K562 (cell line): ENCODE measurements around the gene TSPYL4. TPM values are rescaled to one million over a fixed set of nuclear protein-coding genes. Genes with fewer than 3 reads are reported as not detected.

ENCODE experiments used
- ATAC-seq: fragments of 200-7000 bp; cut with Tn5 transposase; 3 replicates; pipeline ENCODE4 v1.9.1; 2020; ENCODE audit warnings: moderate library complexity
- BruUV-seq: library from RNA; stranded (reverse); fragments of 400-500 nt; replicated peaks from 2 replicates; lab custom pipeline; 2021; lab: Mats Ljungman, UMichigan
- CTCF ChIA-PET: fragments of 300-600 bp; formaldehyde crosslinking; extraction: SDS; loops from one replicate; lab custom pipeline; 2021; ENCODE audit warnings: low intra/inter-chr PET ratio; lab: Yijun Ruan, JAX
- POLR2A ChIA-PET: fragments of 300-600, 350-650 bp; sonication (Branson Sonifier 250); formaldehyde crosslinking; extraction: SDS; loops from one replicate; lab custom pipeline; 2021; ENCODE audit warnings: antibody characterized with exemption, inconsistent platforms; lab: Yijun Ruan, JAX
- DNase-seq, 4 experiments: peaks; one replicate each; pipeline versions ENCODE4 v3.0.0 to v3.0.0-alpha.2; 2011 to 2018; ENCODE audit warnings: low spot score in 3 of 4, mixed read lengths in 3 of 4; ENCODE audit errors: extremely low read depth in 1 of 4
- FAIRE-seq: peaks from 2 replicates; lab custom pipeline; 2011; peaks lifted over from hg19 to GRCh38; lab: Jason Lieb, UNC
- H2AFZ ChIP-seq: 2 replicates; pipeline ENCODE4 v1.6.0; 2011; ENCODE audit warnings: low read depth, low read length, control low read depth, inconsistent platforms
- H3K27ac ChIP-seq: fragments of 200-600 bp; 3 replicates; pipeline ENCODE4 v1.8.0; 2011; ENCODE audit warnings: low read depth, mild to moderate bottlenecking, control low read depth, inconsistent platforms, low read length, moderate library complexity, mixed read lengths; ENCODE audit errors: extremely low read depth
- H3K27me3 ChIP-seq, 2 experiments: fragments of 300-600 bp in 1 of 2; 2 replicates in 1 of 2; 3 replicates in 1 of 2; pipeline versions ENCODE4 v1.6.0 to v1.8.0; 2011; ENCODE audit warnings: inconsistent platforms in 2 of 2, low read length in 2 of 2, mild to moderate bottlenecking in 1 of 2, mixed read lengths in 1 of 2, moderate library complexity in 1 of 2; ENCODE audit not compliant: control insufficient read depth in 2 of 2, insufficient read depth in 2 of 2
- H3K36me3 ChIP-seq: fragments of 300-600 bp; 3 replicates; pipeline ENCODE4 v1.8.0; 2011; ENCODE audit warnings: mild to moderate bottlenecking, low read length, inconsistent platforms; ENCODE audit not compliant: control insufficient read depth, insufficient read depth
- H3K4me1 ChIP-seq, 2 experiments: fragments of 200-600 bp in 1 of 2; replicated peaks in 1 of 2; 2 replicates in 1 of 2; 3 replicates in 1 of 2; pipeline versions ENCODE4 v1.5.1 to v1.8.0; 2011; ENCODE audit warnings: inconsistent platforms in 2 of 2, low read length in 2 of 2, mild to moderate bottlenecking in 1 of 2, mixed read lengths in 1 of 2, moderate library complexity in 1 of 2; ENCODE audit not compliant: control insufficient read depth in 2 of 2, insufficient read depth in 2 of 2
- H3K4me2 ChIP-seq: 2 replicates; pipeline ENCODE4 v1.6.1; 2011; ENCODE audit warnings: low read length, control low read depth, inconsistent platforms, mixed read lengths; ENCODE audit not compliant: insufficient read depth
- H3K4me3 ChIP-seq: fragments of 200-600 bp; sonication (generic), shearing (Covaris generic); 2 replicates; pipeline ENCODE4 v1.5.1; 2016; ENCODE audit warnings: control low read depth, inconsistent platforms
- H3K79me2 ChIP-seq: fragments of 200-600 bp; 3 replicates; pipeline ENCODE4 v1.8.0; 2011; ENCODE audit warnings: low read length, inconsistent platforms; ENCODE audit not compliant: control insufficient read depth, insufficient read depth
- H3K9ac ChIP-seq, 2 experiments: 2 replicates each; pipeline versions ENCODE4 v1.6.0 to v1.6.1; 2011; ENCODE audit warnings: low read depth in 2 of 2, low read length in 2 of 2, control low read depth in 1 of 2, inconsistent platforms in 1 of 2, mild to moderate bottlenecking in 1 of 2, mixed read lengths in 1 of 2; ENCODE audit not compliant: insufficient read depth in 1 of 2
- H3K9me1 ChIP-seq: one replicate; pipeline ENCODE4 v1.6.0; 2011; ENCODE audit warnings: inconsistent platforms, mild to moderate bottlenecking, low read length, moderate library complexity; ENCODE audit not compliant: control insufficient read depth, insufficient read depth
- H3K9me3 ChIP-seq: replicated peaks from 2 replicates; pipeline ENCODE4 v1.5.1; 2011; ENCODE audit warnings: low read depth, low read length, inconsistent platforms; ENCODE audit not compliant: control insufficient read depth, insufficient read depth
- H4K20me1 ChIP-seq: replicated peaks from 2 replicates; pipeline ENCODE4 v1.6.1; 2011; ENCODE audit warnings: low read length, inconsistent platforms, mixed read lengths; ENCODE audit not compliant: control insufficient read depth, insufficient read depth
- ARNT ChIP-seq, 2 experiments: fragments of 450-650 bp; IDR thresholded peaks; 2 replicates each; pipeline ENCODE4 v1.6.1; 2016; ENCODE audit warnings: mild to moderate bottlenecking in 1 of 2
- CREBBP ChIP-seq: IDR thresholded peaks from one replicate; pipeline ENCODE4 v1.6.1; 2012; ENCODE audit warnings: low read depth, mild to moderate bottlenecking, control low read depth, inconsistent platforms, low read length
- EGR1 ChIP-seq: fragments of 450-650 bp; conservative IDR thresholded peaks from 2 replicates; pipeline ENCODE4 v1.6.1; 2017; ENCODE audit warnings: mild to moderate bottlenecking
- GABPB1 ChIP-seq: sonication (generic); formaldehyde crosslinking; IDR thresholded peaks from 2 replicates; pipeline ENCODE4 v1.8.0; 2022; ENCODE audit warnings: mild to moderate bottlenecking, missing genetic modification reagents
- KDM2B ChIP-seq: fragments of 250-450 bp; sonication (Bioruptor Pico); IDR thresholded peaks from 2 replicates; pipeline ENCODE4 v1.8.0; 2021; ENCODE audit warnings: mild to moderate bottlenecking, moderate library complexity
- MTA1 ChIP-seq: fragments of 450-650 bp; IDR thresholded peaks from 2 replicates; pipeline ENCODE4 v1.6.1; 2017; ENCODE audit warnings: borderline replicate concordance
- PTRF ChIP-seq: fragments of 450-650 bp; IDR thresholded peaks from 2 replicates; pipeline ENCODE4 v1.6.1; 2016; ENCODE audit warnings: mild to moderate bottlenecking, missing genetic modification characterization, missing compliant biosample characterization
- PTTG1 ChIP-seq: fragments of 450-650 bp; IDR thresholded peaks from 2 replicates; pipeline ENCODE4 v1.6.1; 2016; ENCODE audit warnings: low read depth, mild to moderate bottlenecking, missing genetic modification characterization, missing compliant biosample characterization
- RB1 ChIP-seq: fragments of 450-650 bp; IDR thresholded peaks from 2 replicates; pipeline ENCODE4 v1.6.1; 2017; ENCODE audit warnings: low read depth, mild to moderate bottlenecking
- RBM34 ChIP-seq: fragments of 200-400 bp; formaldehyde crosslinking; IDR thresholded peaks from 2 replicates; pipeline ENCODE4 v1.6.1; 2018; ENCODE audit warnings: low read length, borderline replicate concordance; ENCODE audit not compliant: insufficient read depth
- SIN3B ChIP-seq: fragments of 450-650 bp; IDR thresholded peaks from 2 replicates; pipeline ENCODE4 v1.6.1; 2017; ENCODE audit warnings: low read depth, mild to moderate bottlenecking, moderate library complexity
- SMAD3 ChIP-seq: fragments of 450-650 bp; formaldehyde crosslinking; conservative IDR thresholded peaks from 2 replicates; pipeline ENCODE4 v1.4.0; 2020; ENCODE audit warnings: mild to moderate bottlenecking
- SNIP1 ChIP-seq: fragments of 450-650 bp; IDR thresholded peaks from 2 replicates; pipeline ENCODE4 v1.7.1; 2017; ENCODE audit warnings: low read depth, mild to moderate bottlenecking
- SRF ChIP-seq, 2 experiments: fragments of 250-450, 450-650 bp in 1 of 2; sonication (Bioruptor Pico) in 1 of 2; sonication (generic) in 1 of 2; formaldehyde crosslinking; IDR thresholded peaks; 2 replicates each; pipeline versions ENCODE4 v1.5.0 to v1.5.1; 2020 to 2022; ENCODE audit warnings: mild to moderate bottlenecking in 1 of 2, missing genetic modification reagents in 1 of 2
- STAT5A ChIP-seq: IDR thresholded peaks from 2 replicates; pipeline ENCODE4 v1.6.1; 2012; ENCODE audit warnings: low read length, inconsistent platforms, borderline replicate concordance
- TAF7 ChIP-seq: fragments of 450-650 bp; IDR thresholded peaks from 2 replicates; pipeline ENCODE4 v1.6.1; 2016; ENCODE audit warnings: missing genetic modification characterization, missing compliant biosample characterization
- ZFP1 ChIP-seq: fragments of 450-650 bp; formaldehyde crosslinking; IDR thresholded peaks from 2 replicates; pipeline ENCODE4 v1.4.0; 2020; ENCODE audit warnings: mild to moderate bottlenecking, mixed read lengths
- ZNF324 ChIP-seq: fragments of 250-450 bp; sonication (Bioruptor Pico); IDR thresholded peaks from 2 replicates; pipeline ENCODE4 v1.4.0; 2020; ENCODE audit warnings: mild to moderate bottlenecking
- ZSCAN32 ChIP-seq: fragments of 450-650 bp; formaldehyde crosslinking; IDR thresholded peaks from 2 replicates; pipeline ENCODE4 v1.4.0; 2020; ENCODE audit warnings: mild to moderate bottlenecking, moderate library complexity
- WGBS: fragments of 100-300 bp; shearing (Covaris generic); methylation state at CpG from one replicate; pipeline ENCODE4 v1.1.6; 2016; ENCODE audit warnings: low coverage, mixed read lengths; ENCODE audit not compliant: insufficient coverage; ENCODE audit errors: missing lambda C conversion rate; 5-methylcytosine and 5-hydroxymethylcytosine counted together
- in situ Hi-C: fragments of 300-500 bp; cut with MboI; formaldehyde crosslinking; loops from 4 replicates; pipeline ENCODE4 v1.15.0; 2018; ENCODE audit warnings: inconsistent platforms, mixed read lengths
- intact Hi-C: fragments of 100-400 bp; cut with micrococcal nuclease; formaldehyde crosslinking; loops from 2 replicates; pipeline ENCODE4 v1.14.2; 2022
- polyA plus RNA-seq, 8 experiments: library from polyadenylated mRNA; depleted of rRNA in 4 of 8; stranded (reverse) in 5 of 8; unstranded in 3 of 8; fragments of >200 nt; fragmentation: Nextera tagmentation in 2 of 8; fragmentation: Illumina TruSeq in 1 of 8; extraction: Ambion mirVana in 2 of 8; extraction: Trizol in 1 of 8; gene quantifications; 2 replicates each; pipeline versions ENCODE4 v1.2.1 to v1.2.3, GENCODE V29; 2011 to 2014; ENCODE audit warnings: inconsistent platforms in 1 of 8, missing spikeins in 1 of 8
- total RNA-seq, 7 experiments: library from RNA; depleted of rRNA in 6 of 7; stranded (reverse); fragments of >200 nt in 6 of 7; fragmentation: Illumina TruSeq in 2 of 7; extraction: Trizol in 2 of 7; gene quantifications; 2 replicates each; pipeline versions ENCODE4 v1.2.1 to v1.2.3, GENCODE V29; 2011 to 2021; ENCODE audit warnings: low replicate concordance in 1 of 7
- TF ChIP-seq, protein P1 (sequence below): sonication (generic); formaldehyde crosslinking; IDR thresholded peaks from 2 replicates; pipeline ENCODE4 v1.4.0; 2020; ENCODE audit warnings: mild to moderate bottlenecking, missing genetic modification reagents
- TF ChIP-seq, protein P2 (sequence below): fragments of 450-650 bp; formaldehyde crosslinking; IDR thresholded peaks from 2 replicates; pipeline ENCODE4 v1.4.0; 2022; ENCODE audit warnings: missing genetic modification characterization
- TF ChIP-seq, protein P3 (sequence below), 2 experiments: fragments of 450-650 bp in 1 of 2; sonication (generic) in 1 of 2; formaldehyde crosslinking; conservative IDR thresholded peaks; 2 replicates each; pipeline versions ENCODE4 v1.4.0 to v1.8.1; 2020 to 2022; ENCODE audit warnings: mild to moderate bottlenecking in 1 of 2, missing genetic modification reagents in 1 of 2

The TSPYL4 gene
- total and polyA plus RNA-seq, 9 of the 15 experiments (the other 6 are each of a cell fraction or from before 2014, with no cell fraction given) = 0.69 to 18.0 (median 9.1) TPM

DNA sequence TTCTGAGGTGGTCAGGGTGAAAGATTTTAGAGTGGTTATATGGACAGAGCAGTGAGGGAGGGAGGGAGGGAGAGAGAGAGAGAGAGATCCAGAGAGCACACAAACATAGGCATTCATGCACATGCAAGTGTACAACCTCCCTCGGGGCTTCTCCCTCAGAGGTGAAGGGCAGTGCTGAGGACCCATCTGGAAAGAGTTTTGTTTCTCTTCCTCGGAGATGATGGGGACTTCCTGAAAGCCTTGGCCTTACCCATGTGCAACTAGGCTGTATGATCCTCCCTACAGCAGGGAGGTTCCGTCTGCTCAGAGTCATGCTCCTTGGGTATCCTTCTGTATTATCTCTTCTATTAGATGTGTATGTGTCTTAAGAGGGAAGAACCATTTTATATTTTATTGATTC is 47.2 kb upstream of the TSPYL4 start (continued):
- TF ChIP-seq, protein P1, sequence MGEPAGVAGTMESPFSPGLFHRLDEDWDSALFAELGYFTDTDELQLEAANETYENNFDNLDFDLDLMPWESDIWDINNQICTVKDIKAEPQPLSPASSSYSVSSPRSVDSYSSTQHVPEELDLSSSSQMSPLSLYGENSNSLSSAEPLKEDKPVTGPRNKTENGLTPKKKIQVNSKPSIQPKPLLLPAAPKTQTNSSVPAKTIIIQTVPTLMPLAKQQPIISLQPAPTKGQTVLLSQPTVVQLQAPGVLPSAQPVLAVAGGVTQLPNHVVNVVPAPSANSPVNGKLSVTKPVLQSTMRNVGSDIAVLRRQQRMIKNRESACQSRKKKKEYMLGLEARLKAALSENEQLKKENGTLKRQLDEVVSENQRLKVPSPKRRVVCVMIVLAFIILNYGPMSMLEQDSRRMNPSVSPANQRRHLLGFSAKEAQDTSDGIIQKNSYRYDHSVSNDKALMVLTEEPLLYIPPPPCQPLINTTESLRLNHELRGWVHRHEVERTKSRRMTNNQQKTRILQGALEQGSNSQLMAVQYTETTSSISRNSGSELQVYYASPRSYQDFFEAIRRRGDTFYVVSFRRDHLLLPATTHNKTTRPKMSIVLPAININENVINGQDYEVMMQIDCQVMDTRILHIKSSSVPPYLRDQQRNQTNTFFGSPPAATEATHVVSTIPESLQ = no peak
- TF ChIP-seq ZFP1 (CRISPR knock-in tag) = no peak
- TF ChIP-seq SNIP1 = no peak
- no peak for TF ChIP-seq RB1
- no peak for TF ChIP-seq EGR1
- TF ChIP-seq CREBBP = no peak
- no peak for TF ChIP-seq ZNF324
- no peak for TF ChIP-seq RBM34
- TF ChIP-seq, all 486 proteins: peak for 0

DNA sequence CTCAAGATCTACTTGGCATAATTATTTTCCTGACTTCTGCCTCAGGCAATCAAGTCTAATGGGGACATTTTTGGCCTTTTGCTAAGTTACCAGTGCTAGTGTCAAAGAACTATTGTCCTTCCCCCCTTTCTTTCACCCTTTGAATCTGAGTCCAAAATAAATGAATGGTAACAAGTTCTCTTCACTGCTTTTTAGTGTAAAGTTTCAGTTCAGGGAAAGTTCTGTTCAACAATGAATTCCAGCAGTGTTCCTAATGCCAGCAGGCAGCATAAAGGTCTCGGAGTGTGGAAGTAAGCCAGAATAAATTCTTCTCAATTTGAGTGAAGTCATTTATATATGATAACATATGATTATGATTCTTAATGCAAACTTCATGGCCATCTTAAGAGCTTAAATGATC is 46.7 kb upstream of the TSPYL4 start:
- intact Hi-C loops (no loop called here), in situ Hi-C loops (no loop called here)
- 0% methylated on average over 1 of the region's 1 CpG for WGBS
- Histone ChIP-seq H3K4me2 (no peak overlapping the region), H3K27ac (no peak overlapping the region), H3K36me3 (no peaks in the 10 kb centered on the region), H2AFZ (no peak overlapping the region), H3K9me1 (no peaks in the 10 kb centered on the region), H3K9me3 (no peaks in the 10 kb centered on the region), H3K4me1 (no peaks in the 10 kb centered on the region), H3K9ac (no peak overlapping the region), H3K4me3 (no peak overlapping the region), H3K27me3 (no peaks in the 10 kb centered on the region; a peak in 1 of 5 replicates), H3K79me2 (no peaks in the 10 kb centered on the region), H4K20me1 (no peaks in the 10 kb centered on the region)
- BruUV-seq = no TSS peak
- ChIA-PET POLR2A (no interaction called here), CTCF (no interaction called here)
- no peak for DNase-seq
- no peak for FAIRE-seq
- ATAC-seq = no peak
- TF ChIP-seq PTRF (tag) (no peak), STAT5A (no peak), GABPB1 (no peak), ARNT (IDR thresholded peaks at IDR 0.05) (no peak), PTTG1 (tag) (no peak), SIN3B (no peak), TAF7 (tag) (no peak), KDM2B (CRISPR knock-in tag) (no peak), MTA1 (no peak), SMAD3 (CRISPR knock-in tag) (no peak), ZSCAN32 (no peak), SRF (CRISPR knock-in tag; IDR thresholded peaks at IDR 0.05) (no peak)
- TF ChIP-seq, protein P2, sequence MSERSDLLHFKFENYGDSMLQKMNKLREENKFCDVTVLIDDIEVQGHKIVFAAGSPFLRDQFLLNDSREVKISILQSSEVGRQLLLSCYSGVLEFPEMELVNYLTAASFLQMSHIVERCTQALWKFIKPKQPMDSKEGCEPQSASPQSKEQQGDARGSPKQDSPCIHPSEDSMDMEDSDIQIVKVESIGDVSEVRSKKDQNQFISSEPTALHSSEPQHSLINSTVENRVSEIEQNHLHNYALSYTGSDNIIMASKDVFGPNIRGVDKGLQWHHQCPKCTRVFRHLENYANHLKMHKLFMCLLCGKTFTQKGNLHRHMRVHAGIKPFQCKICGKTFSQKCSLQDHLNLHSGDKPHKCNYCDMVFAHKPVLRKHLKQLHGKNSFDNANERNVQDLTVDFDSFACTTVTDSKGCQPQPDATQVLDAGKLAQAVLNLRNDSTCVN (CRISPR knock-in tag) = no peak
- TF ChIP-seq, protein P3, sequence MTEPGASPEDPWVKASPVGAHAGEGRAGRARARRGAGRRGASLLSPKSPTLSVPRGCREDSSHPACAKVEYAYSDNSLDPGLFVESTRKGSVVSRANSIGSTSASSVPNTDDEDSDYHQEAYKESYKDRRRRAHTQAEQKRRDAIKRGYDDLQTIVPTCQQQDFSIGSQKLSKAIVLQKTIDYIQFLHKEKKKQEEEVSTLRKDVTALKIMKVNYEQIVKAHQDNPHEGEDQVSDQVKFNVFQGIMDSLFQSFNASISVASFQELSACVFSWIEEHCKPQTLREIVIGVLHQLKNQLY (CRISPR knock-in tag; conservative IDR thresholded peaks at IDR 0.05) = no peak
